GM19438 (cell line): Measurements from ENCODE around the gene TEKTIP1.
A peak's percentile ranks its signal among the peaks of the same experiment; 100 is the strongest.
"Not testable (repeated sequence)": the region's sequence is repeated elsewhere in the genome, so short reads cannot be mapped to it uniquely, and the experiment has no call there.

Experiments used
- ATAC-seq: cut with Tn5 transposase; IDR thresholded peaks from one replicate; pipeline ENCODE4 v1.9.1; 2021; ENCODE audit warnings: low read depth; ENCODE audit not compliant: unreplicated experiment

Gene TEKTIP1

DNA sequence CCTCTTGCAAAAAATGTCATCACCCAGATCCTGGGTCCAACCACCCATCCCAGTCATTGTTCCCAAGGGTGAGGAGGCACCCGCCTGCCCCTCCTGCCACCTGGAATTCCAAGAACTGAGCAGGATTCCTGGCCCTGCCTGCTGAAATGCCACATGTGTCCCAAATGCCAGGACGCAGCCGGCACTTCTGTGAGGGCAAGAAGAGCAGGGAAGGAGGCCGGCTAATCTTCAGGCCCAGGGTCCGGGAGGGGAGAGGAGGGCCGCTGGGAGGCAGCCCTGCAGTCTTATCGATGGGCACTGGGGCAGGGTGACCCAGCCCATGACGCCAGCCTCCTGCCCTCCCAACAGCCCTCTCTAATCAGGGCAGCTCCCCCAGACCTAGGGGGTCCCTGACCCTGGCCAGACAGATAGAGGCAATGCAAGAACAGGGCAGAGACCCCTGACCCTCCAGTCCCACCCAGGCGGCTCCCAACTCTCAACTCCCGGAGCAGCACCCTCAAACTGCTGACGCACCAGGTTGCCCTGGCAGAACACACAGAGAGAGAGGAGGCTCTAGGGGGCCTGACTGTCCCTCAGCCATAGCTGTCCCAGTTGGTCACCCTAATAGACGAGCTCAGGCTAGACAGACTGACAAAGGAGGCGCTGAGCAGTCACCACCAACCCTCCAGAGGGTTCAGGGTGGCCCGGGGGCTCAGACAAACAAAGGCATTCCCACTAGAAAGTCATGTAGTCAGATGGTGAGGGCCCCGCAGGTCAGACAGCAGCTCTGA, 16.9 kb downstream of the TEKTIP1 start:
- no peak for ATAC-seq

GRCh38 chr19:3556423-3556977, 17.5 kb downstream of the TEKTIP1 start:
- no peak for ATAC-seq

DNA sequence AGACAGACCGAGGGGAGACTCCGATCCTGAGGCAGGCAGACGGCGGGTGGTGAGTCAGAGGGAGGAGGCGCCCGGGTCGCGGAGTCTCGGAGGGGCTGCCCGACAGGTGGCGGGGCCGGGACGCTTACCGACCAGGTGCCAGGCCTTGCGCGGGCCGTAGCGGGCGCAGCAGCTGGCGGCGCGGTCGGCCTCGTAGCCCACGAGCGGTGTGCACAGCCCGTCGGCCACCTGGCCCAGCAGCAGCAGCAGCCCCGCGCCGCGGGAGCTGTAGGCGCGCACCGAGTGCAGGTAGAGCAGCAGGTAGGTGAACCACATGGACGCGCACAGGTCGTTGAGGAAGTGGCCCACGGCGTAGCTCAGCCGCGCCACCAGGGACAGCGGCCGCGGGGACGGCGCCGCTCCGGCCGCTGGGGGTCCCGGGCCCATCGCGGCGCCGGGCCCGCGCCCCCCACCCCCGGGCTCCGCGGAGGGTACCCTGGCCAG, 18.0 kb downstream of the TEKTIP1 start:
- peak; percentile 11 for ATAC-seq

- peak; percentile 73 for ATAC-seq
Observed at GRCh38 chr19:3557461-3558248, 18.7 kb downstream of the TEKTIP1 start, which contains the start of gene MFSD12. TSS of gene MFSD12 (minus strand) at chr19:3557586. CDS start at chr19:3557403, 183 bp downstream.

- ATAC-seq: no peak
Observed at GRCh38 chr19:3563709-3564524, 24.9 kb downstream of the TEKTIP1 start.

GRCh38 chr19:3565139-3565538, 26.2 kb downstream of the TEKTIP1 start:
- ATAC-seq: no peak

DNA sequence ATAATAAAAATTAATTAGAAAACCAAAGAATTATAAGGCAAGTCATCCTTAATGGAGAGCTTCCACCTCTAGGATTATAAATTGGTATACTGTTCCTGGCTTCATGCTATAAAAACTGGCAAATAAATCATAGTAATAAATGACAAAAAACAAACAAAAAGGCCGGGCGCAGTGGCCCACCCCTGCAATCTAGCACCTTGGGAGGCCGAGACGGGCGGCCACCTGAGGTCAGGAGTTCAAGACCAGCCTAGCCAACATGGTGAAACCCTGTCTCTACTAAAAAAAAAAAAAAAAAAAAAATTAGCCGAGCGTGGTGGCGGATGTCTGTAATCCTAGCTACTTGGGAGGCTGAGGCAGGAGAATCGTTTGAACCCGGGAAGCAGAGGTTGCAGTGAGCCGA, 31.1 kb downstream of the TEKTIP1 start:
- not testable (repeated sequence) for ATAC-seq

DNA sequence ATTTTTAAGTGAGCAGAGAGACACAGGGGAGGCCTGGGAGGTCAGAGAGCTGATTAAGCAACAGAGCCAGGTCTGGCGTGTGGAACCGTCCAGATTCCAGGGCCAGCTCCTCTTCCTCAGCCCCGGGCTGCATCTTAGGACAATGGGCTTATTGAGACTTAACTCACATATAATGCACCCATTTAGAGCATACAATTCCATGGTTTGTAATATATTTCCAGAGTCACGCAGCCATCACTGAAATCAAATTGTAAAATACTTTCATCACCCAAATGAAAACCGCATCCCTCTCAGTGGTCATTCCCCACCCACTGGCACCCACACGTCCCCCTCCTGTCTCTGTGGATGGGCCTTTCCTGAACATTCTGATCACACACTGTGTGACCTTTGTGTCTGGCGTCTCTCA, 31.6 kb downstream of the TEKTIP1 start:
- no peak for ATAC-seq

- ATAC-seq: peak; percentile 81
Observed at GRCh38 chr19:3572132-3572854, 33.3 kb downstream of the TEKTIP1 start.

GRCh38 chr19:3572855-3573161, 33.8 kb downstream of the TEKTIP1 start, which contains the start of gene HMG20B:
TSS of gene HMG20B (plus strand) at chr19:3572944. CDS start at chr19:3573310, 366 bp downstream.
- ATAC-seq: no peak

DNA sequence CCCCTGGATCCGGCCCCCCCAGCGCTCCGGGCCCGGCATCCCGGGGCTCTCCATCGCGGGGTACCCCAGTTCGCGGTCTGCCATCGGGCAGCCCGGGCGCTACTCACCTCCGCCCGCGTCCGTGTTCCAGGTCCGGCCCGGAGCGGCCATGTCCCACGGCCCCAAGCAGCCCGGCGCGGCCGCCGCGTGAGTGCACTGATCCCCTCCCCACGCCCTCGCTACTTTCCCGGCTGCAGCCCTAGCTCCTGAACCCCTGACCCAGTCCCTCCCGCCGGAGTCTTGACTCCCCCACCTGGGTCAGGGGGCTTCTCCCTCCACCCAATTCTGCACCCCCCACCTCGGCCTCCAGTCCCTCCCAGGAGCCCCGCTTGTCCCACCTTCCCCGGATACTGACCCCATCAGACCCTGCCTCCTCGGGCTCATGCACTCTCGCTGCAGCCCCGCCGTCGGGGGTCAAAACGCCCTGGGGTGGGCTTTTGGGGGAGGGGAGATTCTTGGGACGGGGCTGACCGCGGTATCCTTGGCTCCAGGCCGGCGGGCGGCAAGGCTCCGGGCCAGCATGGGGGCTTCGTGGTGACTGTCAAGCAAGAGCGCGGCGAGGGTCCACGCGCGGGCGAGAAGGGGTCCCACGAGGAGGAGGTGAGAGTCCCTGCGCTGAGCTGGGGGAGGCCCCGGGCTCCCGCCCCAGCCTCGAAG, 34.3 kb downstream of the TEKTIP1 start:
- ATAC-seq: peak; percentile 3

- no peak for ATAC-seq
Observed at GRCh38 chr19:3573858-3574637, 35.1 kb downstream of the TEKTIP1 start.

DNA sequence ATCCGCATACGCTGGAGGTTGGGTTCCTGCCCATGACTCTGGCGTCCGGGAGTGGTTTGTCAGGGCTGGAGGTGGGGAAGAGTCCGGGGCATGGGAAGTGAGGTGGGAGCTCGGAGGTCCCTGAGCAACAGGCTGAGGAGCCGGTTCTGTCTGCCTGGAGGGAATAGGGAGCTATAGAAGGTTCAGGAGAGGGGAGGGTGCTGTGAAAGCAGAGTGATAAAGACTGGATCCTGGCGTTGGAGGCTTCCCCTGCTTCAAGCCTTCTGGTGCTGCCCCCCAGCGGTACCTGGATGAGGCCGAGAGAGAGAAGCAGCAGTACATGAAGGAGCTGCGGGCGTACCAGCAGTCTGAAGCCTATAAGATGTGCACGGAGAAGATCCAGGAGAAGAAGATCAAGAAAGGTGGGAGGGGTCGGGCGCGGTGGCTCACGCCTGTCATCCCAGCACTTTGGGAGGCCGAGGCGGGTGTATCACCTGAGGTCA, 36.3 kb downstream of the TEKTIP1 start:
- no peak for ATAC-seq

- ATAC-seq: no peak
Observed at GRCh38 chr19:3575949-3576673, 37.1 kb downstream of the TEKTIP1 start.

DNA sequence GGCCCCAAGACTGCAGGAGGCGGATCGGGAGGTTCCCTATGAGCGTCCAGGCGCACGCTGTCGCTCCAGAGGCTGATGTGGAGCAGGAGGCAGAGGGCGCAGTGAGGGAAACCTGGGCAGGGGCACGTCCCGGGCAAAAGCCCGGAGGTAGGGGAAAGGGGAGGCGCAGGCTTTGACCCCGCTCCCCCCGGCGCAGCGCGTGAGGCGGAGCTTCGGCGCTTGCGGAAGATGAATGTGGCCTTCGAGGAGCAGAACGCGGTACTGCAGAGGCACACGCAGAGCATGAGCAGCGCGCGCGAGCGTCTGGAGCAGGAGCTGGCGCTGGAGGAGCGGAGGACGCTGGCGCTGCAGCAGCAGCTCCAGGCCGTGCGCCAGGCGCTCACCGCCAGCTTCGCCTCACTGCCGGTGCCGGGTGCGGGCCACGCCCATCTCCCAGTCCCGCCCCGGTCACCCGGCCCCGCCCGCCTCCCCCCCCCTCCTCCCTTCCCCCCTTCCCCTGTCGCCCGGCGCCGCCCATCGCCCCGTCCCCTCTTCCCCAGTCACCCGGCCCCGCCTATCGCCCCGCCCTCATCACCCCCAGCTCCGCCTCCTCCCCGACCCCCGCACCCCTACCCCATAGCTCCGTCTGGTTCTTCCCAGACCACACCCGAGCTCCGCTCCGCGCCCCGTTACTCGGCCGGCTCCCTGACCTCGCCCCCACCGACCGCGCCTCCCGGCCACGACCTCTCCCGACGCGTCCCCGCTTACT, 37.9 kb downstream of the TEKTIP1 start:
- ATAC-seq: no peak

GRCh38 chr19:3577723-3578344, 38.9 kb downstream of the TEKTIP1 start:
- ATAC-seq: no peak

- ATAC-seq: no peak
Observed at GRCh38 chr19:3578390-3578789, 39.4 kb downstream of the TEKTIP1 start.
